GM18861 (cell line): ENCODE data around the gene CPNE1.

ENCODE experiments used
- ATAC-seq: cut with Tn5 transposase; IDR thresholded peaks from one replicate; pipeline ENCODE4 v1.9.1; 2021; ENCODE audit not compliant: unreplicated experiment

CPNE1 gene

GRCh38 chr20:35654415-35654814 lies 10.3 kb downstream of the CPNE1 start:
- ATAC-seq = no peak

- no peak for ATAC-seq
Observed at GRCh38 chr20:35653893-35654292, 10.8 kb downstream of the CPNE1 start.

GRCh38 chr20:35653430-35653734 lies 11.3 kb downstream of the CPNE1 start:
- no peak for ATAC-seq

GRCh38 chr20:35652641-35653429 lies 11.9 kb downstream of the CPNE1 start:
- ATAC-seq = no peak

- ATAC-seq = no peak
Observed at GRCh38 chr20:35651958-35652357, 12.7 kb downstream of the CPNE1 start.

- no peak for ATAC-seq
Observed at GRCh38 chr20:35650632-35651031, 14.1 kb downstream of the CPNE1 start.

GRCh38 chr20:35648836-35649235 lies 15.9 kb downstream of the CPNE1 start:
- ATAC-seq = no peak

- ATAC-seq = no peak
Observed at GRCh38 chr20:35644806-35645205, 19.9 kb downstream of the CPNE1 start.

GRCh38 chr20:35643045-35643444 lies 21.7 kb downstream of the CPNE1 start:
- no peak for ATAC-seq

- ATAC-seq = no peak
Observed at GRCh38 chr20:35641743-35642142, 23.0 kb downstream of the CPNE1 start.

GRCh38 chr20:35640724-35641123 lies 24.0 kb downstream of the CPNE1 start:
- ATAC-seq = no peak

- no peak for ATAC-seq
Observed at GRCh38 chr20:35638751-35639150, 25.9 kb downstream of the CPNE1 start.

- ATAC-seq = no peak
Observed at GRCh38 chr20:35637276-35637675, 27.4 kb downstream of the CPNE1 start.

GRCh38 chr20:35636095-35636494 lies 28.6 kb downstream of the CPNE1 start:
- ATAC-seq = no peak

- no peak for ATAC-seq
Observed at GRCh38 chr20:35635652-35636051, 29.0 kb downstream of the CPNE1 start.

- ATAC-seq = no peak
Observed at GRCh38 chr20:35632539-35633115, 32.1 kb downstream of the CPNE1 start.

- no peak for ATAC-seq
Observed at GRCh38 chr20:35630636-35631035, 34.1 kb downstream of the CPNE1 start.

GRCh38 chr20:35629427-35630145 lies 35.1 kb downstream of the CPNE1 start:
- ATAC-seq = no peak

GRCh38 chr20:35627121-35627520 lies 37.6 kb downstream of the CPNE1 start:
- no peak for ATAC-seq

GRCh38 chr20:35626386-35627001 lies 38.2 kb downstream of the CPNE1 start:
- no peak for ATAC-seq

- no peak for ATAC-seq
Observed at GRCh38 chr20:35625584-35626385, 38.9 kb downstream of the CPNE1 start.
